Stimulated activated CD4-positive, alpha-beta T cell treated with anti-CD3 and anti-CD28 coated beads, TNF-alpha, amount 100 ng/mL, for 4 hours (primary cell): ENCODE results near the gene DDX10.

Experiments
- DNase-seq, 3 experiments: peaks; one replicate each; pipeline ENCODE4 v3.0.0-alpha.2; 2020; ENCODE audit warnings: low read depth in 3 of 3

DDX10 gene

GRCh38 chr11:108872781-108873291, 208.0 kb downstream of the DDX10 start:
- no peak for DNase-seq

- DNase-seq = no peak
Measured at GRCh38 chr11:108873310-108873709, 208.4 kb downstream of the DDX10 start.

GRCh38 chr11:108873941-108874340, 209.1 kb downstream of the DDX10 start:
- DNase-seq = no peak

GRCh38 chr11:108875134-108875533, 210.3 kb downstream of the DDX10 start:
- no peak for DNase-seq

- DNase-seq = no peak
Measured at GRCh38 chr11:108877178-108877577, 212.3 kb downstream of the DDX10 start.

GRCh38 chr11:108880510-108880909, 215.6 kb downstream of the DDX10 start:
- DNase-seq = no peak

- DNase-seq = no peak
Measured at GRCh38 chr11:108881131-108881530, 216.3 kb downstream of the DDX10 start.

GRCh38 chr11:108882211-108882831, 217.5 kb downstream of the DDX10 start:
- DNase-seq = no peak

GRCh38 chr11:108886005-108886659, 221.3 kb downstream of the DDX10 start:
- no peak for DNase-seq

- no peak for DNase-seq
Measured at GRCh38 chr11:108886660-108887009, 221.8 kb downstream of the DDX10 start.

- no peak for DNase-seq
Measured at GRCh38 chr11:108887436-108888238, 222.8 kb downstream of the DDX10 start.

GRCh38 chr11:108890482-108891105, 225.7 kb downstream of the DDX10 start:
- no peak for DNase-seq

- DNase-seq = no peak
Measured at GRCh38 chr11:108891143-108891542, 226.3 kb downstream of the DDX10 start.

- no peak for DNase-seq
Measured at GRCh38 chr11:108891909-108892511, 227.1 kb downstream of the DDX10 start.

GRCh38 chr11:108895579-108896480, 231.0 kb downstream of the DDX10 start:
- no peak for DNase-seq

GRCh38 chr11:108897071-108897481, 232.2 kb downstream of the DDX10 start:
- no peak for DNase-seq

GRCh38 chr11:108897916-108898315, 233.0 kb downstream of the DDX10 start:
- DNase-seq = no peak

- DNase-seq = no peak
Measured at GRCh38 chr11:108901359-108901758, 236.5 kb downstream of the DDX10 start.

- DNase-seq = no peak
Measured at GRCh38 chr11:108902027-108902469, 237.2 kb downstream of the DDX10 start.

GRCh38 chr11:108904480-108904879, 239.6 kb downstream of the DDX10 start:
- DNase-seq = no peak

- DNase-seq = no peak
Measured at GRCh38 chr11:108906329-108906728, 241.5 kb downstream of the DDX10 start.
